GM18499 (cell line): ENCODE results near the gene CYB561D1.

ENCODE experiments used
- ATAC-seq: cut with Tn5 transposase; IDR thresholded peaks from one replicate; pipeline ENCODE4 v1.9.1; 2021; ENCODE audit warnings: moderate number of reproducible peaks; ENCODE audit not compliant: insufficient read depth, unreplicated experiment

Gene CYB561D1

DNA sequence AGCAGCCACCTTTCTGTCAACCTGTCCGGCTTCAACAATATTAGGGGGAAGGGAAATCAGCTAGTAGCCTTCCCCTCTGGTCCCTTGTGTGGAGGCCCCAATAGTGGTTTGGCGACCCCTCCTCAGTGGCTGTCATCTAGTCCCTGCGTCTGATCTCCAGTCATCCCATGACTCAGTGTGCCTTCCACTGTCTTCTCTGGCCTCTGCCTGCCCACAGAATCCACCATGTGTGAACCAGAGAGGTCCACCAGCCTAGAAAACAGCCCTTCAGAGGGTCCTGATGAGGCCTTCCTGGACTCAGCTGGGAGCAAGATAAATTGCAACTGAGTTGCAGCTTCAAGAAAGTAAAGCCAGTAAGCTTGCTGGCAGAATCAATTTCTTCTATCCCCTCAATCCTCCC, 14.0 kb upstream of the CYB561D1 start:
- no peak for ATAC-seq

DNA sequence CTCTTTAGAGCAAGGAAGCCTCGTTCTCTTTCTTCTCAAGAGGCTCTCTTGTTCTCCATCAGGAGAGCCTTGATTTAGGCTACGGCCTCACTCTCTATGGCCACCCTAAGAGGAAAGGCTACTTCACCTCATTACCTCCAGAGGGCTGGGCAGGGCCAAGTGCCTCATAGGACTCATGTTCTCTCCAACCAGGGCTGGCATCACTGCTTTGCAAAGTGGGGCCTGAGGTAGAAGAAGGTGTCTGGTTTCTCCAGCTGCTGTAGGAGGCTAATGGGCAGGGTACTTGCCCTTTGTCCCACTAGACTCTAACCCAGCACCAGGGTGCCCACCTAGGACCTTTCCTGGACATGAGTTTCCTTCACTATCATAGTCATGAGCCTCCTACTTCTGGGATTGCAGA, 12.2 kb upstream of the CYB561D1 start:
- no peak for ATAC-seq

DNA sequence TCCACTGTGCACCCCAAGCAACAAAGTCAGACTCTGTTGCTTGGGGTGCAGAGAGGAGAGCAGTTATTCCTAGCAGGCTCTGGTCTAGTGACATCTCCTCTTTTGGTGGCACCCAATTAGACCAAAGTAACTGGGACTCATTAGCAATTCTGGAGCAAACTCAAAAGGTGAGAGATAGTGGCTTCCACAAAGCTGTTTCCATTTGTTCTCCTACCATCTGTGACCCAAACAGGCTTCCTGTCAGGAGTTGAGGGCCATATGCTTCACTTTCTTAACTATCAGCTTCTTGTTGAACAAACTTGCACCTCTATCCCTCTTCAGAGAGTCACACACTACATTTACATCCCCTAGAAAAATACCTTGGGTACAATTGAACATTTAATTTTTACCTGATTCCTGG, 11.7 kb upstream of the CYB561D1 start:
- ATAC-seq, result no peak

GRCh38 chr1:109482791-109483671, 10.9 kb upstream of the CYB561D1 start:
- no peak for ATAC-seq

DNA sequence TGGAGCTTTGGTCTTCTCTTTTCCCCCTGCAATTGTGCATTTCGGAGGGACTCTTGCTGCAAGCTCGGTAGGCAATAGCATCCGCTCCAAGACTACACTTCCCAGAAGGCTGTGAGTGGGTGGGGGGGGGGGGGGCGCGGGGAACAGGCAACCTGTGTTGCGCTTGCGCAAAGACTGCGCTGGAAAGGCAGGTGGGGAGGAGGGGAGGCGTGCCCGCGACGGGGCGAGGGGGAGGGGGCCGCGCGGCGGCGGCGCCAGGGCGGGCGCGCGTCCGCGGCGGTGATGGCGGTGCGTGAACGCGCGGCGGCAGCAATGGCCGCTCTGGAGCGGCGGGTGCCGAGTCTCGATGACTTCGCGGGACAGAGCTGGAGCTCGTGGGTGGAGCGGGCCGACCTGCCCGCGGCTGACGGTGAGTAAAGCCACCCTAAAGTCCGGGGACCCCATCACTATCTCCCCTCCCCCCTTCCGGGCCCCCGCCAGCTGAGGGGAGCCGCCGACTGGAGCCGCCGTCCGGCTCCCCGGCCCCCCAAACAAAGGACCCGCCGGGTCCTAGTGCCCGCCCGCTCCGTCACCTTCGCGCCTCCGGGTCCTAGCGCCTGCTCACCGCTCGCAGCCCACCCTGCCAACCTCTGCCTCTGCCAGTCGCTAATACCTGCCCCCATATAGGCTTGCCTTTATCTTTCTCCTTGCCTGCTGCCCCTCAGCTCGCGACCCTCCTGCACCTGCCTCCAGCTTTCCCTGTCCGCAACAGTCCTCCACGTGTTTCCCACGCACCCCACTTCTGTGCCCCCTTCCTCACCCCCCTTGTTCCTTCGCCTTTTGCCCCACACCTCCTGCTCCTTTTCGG, 10.0 kb upstream of the CYB561D1 start, which contains the start of gene ATXN7L2:
TSS of gene ATXN7L2 (plus strand) at position 234 of the 847 bp plus-strand sequence. CDS start at position 283, 49 bp downstream.
- no peak for ATAC-seq

GRCh38 chr1:109484519-109484975, 9.3 kb upstream of the CYB561D1 start:
- no peak for ATAC-seq

DNA sequence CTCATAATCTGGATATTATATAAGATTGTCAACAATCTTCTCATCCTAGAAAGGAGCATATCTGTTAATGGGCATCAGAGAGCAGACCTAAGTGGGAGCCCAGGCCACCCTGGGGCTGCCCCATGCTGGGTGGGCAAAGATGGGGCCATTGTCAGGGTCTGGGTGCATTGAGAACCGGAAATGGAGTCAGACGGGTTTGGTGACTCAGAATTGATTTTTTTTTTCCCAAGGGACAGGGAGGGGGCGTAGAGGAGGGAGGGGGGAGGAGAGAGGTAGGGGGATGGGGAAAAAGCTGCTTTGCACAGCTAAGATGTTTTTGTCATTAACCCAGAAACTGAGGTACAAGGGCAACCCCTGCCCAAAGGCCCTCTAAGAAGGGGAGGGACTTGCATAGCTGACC, 8.9 kb upstream of the CYB561D1 start:
- no peak for ATAC-seq

DNA sequence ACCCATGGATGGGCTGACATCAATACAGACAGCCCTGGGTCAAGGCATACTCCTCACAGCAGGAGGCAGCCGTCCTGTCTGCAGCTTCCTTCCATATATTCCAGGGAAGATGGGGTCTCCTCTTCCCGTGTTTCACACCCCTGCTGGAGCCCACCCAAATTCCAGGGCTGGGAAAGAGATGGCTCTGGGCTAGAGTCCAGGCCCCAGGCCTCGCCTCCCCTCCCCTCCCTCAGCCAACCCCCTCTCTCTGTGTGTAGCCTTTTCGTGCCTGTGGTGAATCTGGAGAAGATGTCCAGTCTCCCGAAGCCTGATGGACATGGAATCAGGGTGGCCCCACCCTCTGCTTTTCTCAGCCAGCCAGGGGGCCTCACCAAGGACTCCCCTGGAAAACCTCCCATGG, 6.6 kb upstream of the CYB561D1 start:
- ATAC-seq, result no peak

GRCh38 chr1:109488201-109488600, 5.7 kb upstream of the CYB561D1 start:
- no peak for ATAC-seq

DNA sequence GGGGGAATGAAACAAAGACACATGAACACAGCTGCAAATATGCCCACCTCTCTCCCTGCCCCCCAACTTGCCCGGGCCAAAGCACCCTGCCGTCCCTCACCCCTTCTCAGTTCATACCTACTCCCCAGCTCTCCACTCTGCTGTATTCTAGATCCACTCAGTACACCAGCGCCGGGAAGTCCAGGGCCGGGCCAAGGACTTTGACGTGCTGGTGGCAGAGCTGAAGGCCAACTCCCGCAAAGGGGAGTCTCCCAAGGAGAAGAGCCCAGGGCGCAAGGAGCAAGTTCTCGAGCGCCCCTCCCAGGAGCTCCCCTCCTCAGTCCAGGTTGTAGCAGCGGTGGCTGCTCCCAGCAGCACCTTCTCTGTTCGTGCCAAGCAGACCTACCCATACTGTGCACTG, 5.2 kb upstream of the CYB561D1 start:
- no peak for ATAC-seq

GRCh38 chr1:109490029-109490933, 3.6 kb upstream of the CYB561D1 start:
- no peak for ATAC-seq

DNA sequence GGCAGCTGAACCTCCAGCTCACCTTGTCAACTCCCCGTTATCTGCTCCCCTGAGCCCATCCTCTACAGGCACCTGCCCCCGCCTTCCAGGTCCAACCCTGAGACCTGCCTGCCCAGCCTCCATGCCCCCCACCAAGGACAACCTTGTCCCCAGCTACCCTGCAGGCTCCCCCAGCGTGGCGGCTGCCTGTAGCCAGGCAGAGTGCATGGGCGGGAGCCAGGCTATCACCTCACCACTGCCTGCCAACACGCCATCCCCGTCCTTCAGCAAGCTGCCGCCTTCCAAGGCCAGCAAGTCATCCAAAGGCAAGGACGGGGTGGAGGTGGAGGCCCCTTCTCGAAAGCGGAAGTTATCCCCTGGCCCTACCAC, 3.0 kb upstream of the CYB561D1 start:
- no peak for ATAC-seq

- no peak for ATAC-seq
Observed at GRCh38 chr1:109491372-109491771, 2.5 kb upstream of the CYB561D1 start.

- no peak for ATAC-seq
Observed at GRCh38 chr1:109492779-109493178, 1.1 kb upstream of the CYB561D1 start.

- no peak for ATAC-seq
Observed at GRCh38 chr1:109493227-109493626, 667 bp upstream of the CYB561D1 start.

GRCh38 chr1:109495738-109496137, 1.8 kb downstream of the CYB561D1 start:
- no peak for ATAC-seq

- ATAC-seq, result no peak
Observed at GRCh38 chr1:109497449-109498160, 3.7 kb downstream of the CYB561D1 start.

DNA sequence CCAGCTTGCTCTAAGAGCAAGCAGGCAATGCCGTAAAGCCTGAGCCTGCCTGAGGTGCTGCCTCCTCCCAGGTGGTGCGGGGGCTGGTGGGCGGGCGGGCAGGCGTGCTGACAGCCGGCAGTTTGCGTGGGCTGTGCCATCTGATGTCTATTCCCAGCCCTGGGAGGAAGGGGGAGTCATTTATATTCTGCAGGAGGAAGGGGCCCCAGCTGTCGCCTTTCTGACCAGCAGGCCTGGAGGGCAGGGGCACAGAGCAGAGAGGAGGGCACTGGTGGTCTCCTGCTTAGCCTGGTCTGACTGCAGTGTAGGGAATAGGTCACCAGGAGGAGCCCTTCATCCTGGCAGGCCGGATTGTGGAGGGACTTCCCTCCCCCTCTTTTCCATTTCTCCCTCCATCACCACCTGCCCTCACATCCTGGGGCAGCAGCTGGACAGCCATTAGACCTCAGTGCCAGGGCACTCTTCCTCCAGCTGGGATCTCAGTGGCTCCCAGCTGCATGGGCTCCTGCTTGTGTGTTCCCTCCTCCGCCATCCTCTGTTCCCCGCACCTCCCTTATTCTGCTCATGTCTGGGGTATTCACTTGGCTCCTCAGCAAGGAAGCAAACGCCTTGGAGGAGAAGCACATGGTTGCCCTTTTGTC, 4.4 kb downstream of the CYB561D1 start:
- ATAC-seq, result no peak

DNA sequence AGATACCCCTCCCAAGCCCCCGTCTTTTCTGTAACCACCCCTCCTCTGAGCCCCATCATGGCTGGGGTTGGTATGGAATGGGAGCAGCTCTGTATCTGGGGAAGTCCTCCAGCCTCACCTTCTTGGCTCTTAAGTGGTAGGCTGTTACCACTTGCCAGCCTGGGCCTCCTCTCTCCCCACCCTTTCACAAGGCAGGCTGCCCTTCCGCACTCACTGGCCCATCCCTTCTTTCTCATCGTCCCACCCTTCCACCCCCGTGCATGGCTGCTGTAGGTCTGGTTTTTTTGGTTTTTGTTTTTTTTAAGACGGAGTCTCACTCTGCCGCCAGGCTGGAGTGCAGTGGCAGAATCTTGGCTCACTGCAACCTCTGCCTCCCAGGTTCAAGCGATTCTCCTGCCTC, 5.2 kb downstream of the CYB561D1 start:
- no peak for ATAC-seq
